Breast epithelium (tissue), 3 donors: ENCODE results near the gene FUT8.

Experiments
- POLR2A ChIP-seq: fragments of 450-650 bp; IDR thresholded peaks from one replicate; pipeline ENCODE4 v1.6.1; 2016; ENCODE audit warnings: antibody characterized with exemption, mild to moderate bottlenecking, moderate library complexity
- TF ChIP-seq, protein P1 (sequence below), 3 donors: fragments of 450-650 bp; IDR thresholded peaks; one replicate each; pipeline ENCODE4 v1.5.1; 2016 to 2017; ENCODE audit warnings: antibody characterized with exemption in 3 of 3, mild to moderate bottlenecking in 3 of 3, moderate library complexity in 3 of 3

DNA sequence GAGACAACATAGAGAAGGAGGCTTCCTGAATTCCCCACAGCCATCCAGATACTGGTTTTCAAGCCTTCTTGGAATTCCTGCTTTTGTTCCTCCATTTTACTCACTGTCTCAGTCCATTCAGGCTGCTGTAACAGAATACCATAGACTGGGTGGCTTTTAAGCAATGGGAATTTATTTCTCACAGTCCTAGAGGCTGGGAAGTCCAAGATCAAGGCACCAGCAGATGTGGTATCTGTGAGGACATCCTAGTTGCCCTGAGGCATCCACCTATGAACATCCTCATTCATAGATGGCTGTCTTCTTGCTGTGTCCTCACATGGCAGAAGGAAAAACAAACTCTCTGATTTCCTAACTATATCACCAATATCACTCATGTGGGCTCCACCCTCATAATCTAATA lies 374.9 kb downstream of the FUT8 start:
- TF ChIP-seq, protein P1, sequence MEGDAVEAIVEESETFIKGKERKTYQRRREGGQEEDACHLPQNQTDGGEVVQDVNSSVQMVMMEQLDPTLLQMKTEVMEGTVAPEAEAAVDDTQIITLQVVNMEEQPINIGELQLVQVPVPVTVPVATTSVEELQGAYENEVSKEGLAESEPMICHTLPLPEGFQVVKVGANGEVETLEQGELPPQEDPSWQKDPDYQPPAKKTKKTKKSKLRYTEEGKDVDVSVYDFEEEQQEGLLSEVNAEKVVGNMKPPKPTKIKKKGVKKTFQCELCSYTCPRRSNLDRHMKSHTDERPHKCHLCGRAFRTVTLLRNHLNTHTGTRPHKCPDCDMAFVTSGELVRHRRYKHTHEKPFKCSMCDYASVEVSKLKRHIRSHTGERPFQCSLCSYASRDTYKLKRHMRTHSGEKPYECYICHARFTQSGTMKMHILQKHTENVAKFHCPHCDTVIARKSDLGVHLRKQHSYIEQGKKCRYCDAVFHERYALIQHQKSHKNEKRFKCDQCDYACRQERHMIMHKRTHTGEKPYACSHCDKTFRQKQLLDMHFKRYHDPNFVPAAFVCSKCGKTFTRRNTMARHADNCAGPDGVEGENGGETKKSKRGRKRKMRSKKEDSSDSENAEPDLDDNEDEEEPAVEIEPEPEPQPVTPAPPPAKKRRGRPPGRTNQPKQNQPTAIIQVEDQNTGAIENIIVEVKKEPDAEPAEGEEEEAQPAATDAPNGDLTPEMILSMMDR (IDR thresholded peaks at IDR 0.05): no peak
- no peak for TF ChIP-seq POLR2A
